GM23338 (cell line): ENCODE data around the gene ARL5A. TPM values are rescaled to one million over a fixed set of nuclear protein-coding genes. Genes with fewer than 3 reads are reported as not detected.
A peak's percentile ranks its signal among the peaks of the same experiment; 100 is the strongest.
"Not testable (repeated sequence)": the region's sequence is repeated elsewhere in the genome, so short reads cannot be mapped to it uniquely, and the experiment has no call there.

Experiments
- ATAC-seq: fragments of 200-7000 bp; cut with Tn5 transposase; 3 replicates; pipeline ENCODE4 v1.9.1; 2020
- DNase-seq: peaks from one replicate; pipeline ENCODE4 v3.0.0-alpha.2; 2015; ENCODE audit warnings: low spot score
- H2AFZ ChIP-seq: fragments of 200-600 bp; sonication (generic); 2 replicates; pipeline ENCODE4 v1.8.0; 2016; ENCODE audit warnings: antibody characterized with exemption, mild to moderate bottlenecking, moderate library complexity
- H3F3A ChIP-seq: fragments of 200-600 bp; sonication (generic); replicated peaks from 2 replicates; pipeline ENCODE4 v1.8.0; 2017; ENCODE audit warnings: antibody characterized with exemption, mixed run types, low read depth
- H3K27ac ChIP-seq: fragments of 200-600 bp; sonication (generic); 2 replicates; pipeline ENCODE4 v1.6.1; 2016; ENCODE audit warnings: low read depth
- H3K27me3 ChIP-seq: fragments of 200-600 bp; sonication (generic); 2 replicates; pipeline ENCODE4 v1.8.0; 2016; ENCODE audit warnings: mild to moderate bottlenecking, mixed run types, moderate library complexity; ENCODE audit not compliant: insufficient read depth
- H3K36me3 ChIP-seq: fragments of 200-600 bp; sonication (generic); 2 replicates; pipeline ENCODE4 v1.8.0; 2016; ENCODE audit warnings: mild to moderate bottlenecking; ENCODE audit not compliant: insufficient read depth
- H3K4me1 ChIP-seq: fragments of 200-600 bp; sonication (generic); 2 replicates; pipeline ENCODE4 v1.8.0; 2016; ENCODE audit warnings: mild to moderate bottlenecking, moderate library complexity; ENCODE audit not compliant: insufficient read depth
- H3K4me2 ChIP-seq: fragments of 200-600 bp; sonication (generic); 2 replicates; pipeline ENCODE4 v1.7.1; 2017; ENCODE audit warnings: mixed run types
- H3K4me3 ChIP-seq: fragments of 200-600 bp; sonication (generic); 2 replicates; pipeline ENCODE4 v1.6.1; 2016; ENCODE audit warnings: mixed run types
- H3K79me2 ChIP-seq: fragments of 200-600 bp; sonication (generic); replicated peaks from 2 replicates; pipeline ENCODE4 v1.8.0; 2017; ENCODE audit warnings: mild to moderate bottlenecking; ENCODE audit not compliant: insufficient read depth
- H3K9me2 ChIP-seq: fragments of 200-600 bp; sonication (generic); 2 replicates; pipeline ENCODE4 v1.8.0; 2017; ENCODE audit not compliant: insufficient read depth
- H4K20me1 ChIP-seq: fragments of 200-600 bp; sonication (generic); replicated peaks from 2 replicates; pipeline ENCODE4 v1.8.0; 2017; ENCODE audit warnings: mild to moderate bottlenecking; ENCODE audit not compliant: insufficient read depth
- H3K27ac Mint-ChIP-seq: 2 replicates; pipeline ENCODE4 v1.8.0; 2020; ENCODE audit warnings: inconsistent platforms, mild to moderate bottlenecking, moderate library complexity, mixed read lengths
- H3K27me3 Mint-ChIP-seq: 3 replicates; pipeline ENCODE4 v1.8.0; 2022; ENCODE audit warnings: low read depth, mild to moderate bottlenecking, moderate library complexity, mixed read lengths, inconsistent platforms; ENCODE audit not compliant: insufficient read depth, poor library complexity
- H3K36me3 Mint-ChIP-seq: 3 replicates; pipeline ENCODE4 v1.8.0; 2021; ENCODE audit warnings: low read depth, mild to moderate bottlenecking, inconsistent platforms, moderate library complexity, mixed read lengths
- H3K4me1 Mint-ChIP-seq: 3 replicates; pipeline ENCODE4 v1.8.0; 2020; ENCODE audit warnings: mild to moderate bottlenecking, inconsistent platforms, mixed read lengths
- H3K4me3 Mint-ChIP-seq: 3 replicates; pipeline ENCODE4 v1.8.0; 2021; ENCODE audit warnings: moderate library complexity, mild to moderate bottlenecking, inconsistent platforms, mixed read lengths
- H3K9me3 Mint-ChIP-seq: 3 replicates; pipeline ENCODE4 v1.8.0; 2020; ENCODE audit warnings: moderate library complexity, mild to moderate bottlenecking, inconsistent platforms, mixed read lengths
- CREB1 ChIP-seq: fragments of 250-450 bp; sonication (Bioruptor Pico); IDR thresholded peaks from 2 replicates; pipeline ENCODE4 v1.5.0; 2020; ENCODE audit warnings: low read depth, mild to moderate bottlenecking, moderate library complexity
- EZH2 ChIP-seq: fragments of 200-600 bp; sonication (generic); IDR thresholded peaks from one replicate; pipeline ENCODE4 v1.8.0; 2017; ENCODE audit warnings: antibody characterized with exemption, mild to moderate bottlenecking, low read depth; ENCODE audit not compliant: unreplicated experiment
- EZH2phosphoT487 ChIP-seq: fragments of 200-600 bp; sonication (generic); IDR thresholded peaks from one replicate; pipeline ENCODE4 v1.8.1; 2018; ENCODE audit warnings: antibody characterized with exemption; ENCODE audit not compliant: unreplicated experiment
- NANOG ChIP-seq: IDR thresholded peaks from 2 replicates; pipeline ENCODE4 v1.6.1; 2016; ENCODE audit warnings: antibody characterized with exemption, borderline replicate concordance
- POLR2AphosphoS5 ChIP-seq: IDR thresholded peaks from 2 replicates; pipeline ENCODE4 v1.6.1; 2016; ENCODE audit warnings: antibody characterized with exemption, low read depth
- STAT1 ChIP-seq: IDR thresholded peaks from one replicate; pipeline ENCODE4 v1.6.1; 2016; ENCODE audit warnings: antibody characterized with exemption; ENCODE audit not compliant: unreplicated experiment
- long read RNA-seq: library from polyadenylated mRNA; unstranded; transcript quantifications from one replicate; pipeline ENCODE4 v2.0.0, GENCODE V29; 2020; ENCODE audit not compliant: unreplicated experiment
- polyA plus RNA-seq: library from polyadenylated mRNA; unstranded; fragments of >200 nt; fragmentation: Nextera tagmentation; extraction: Ambion mirVana; gene quantifications from 2 replicates; pipeline ENCODE4 v1.2.1, GENCODE V29; 2016
- total RNA-seq: library from RNA; depleted of rRNA; stranded (reverse); fragments of >200 nt; shearing (Covaris generic); gene quantifications from 2 replicates; pipeline ENCODE4 v1.2.3, GENCODE V29; 2014; rRNA removed
- TF ChIP-seq, protein P1 (sequence below): IDR thresholded peaks from one replicate; pipeline ENCODE4 v1.6.1; 2018; ENCODE audit warnings: antibody characterized with exemption; ENCODE audit not compliant: unreplicated experiment
- TF ChIP-seq, protein P2 (sequence below): fragments of 250-450 bp; sonication (Bioruptor Pico); IDR thresholded peaks from 2 replicates; pipeline ENCODE4 v1.5.0; 2020; ENCODE audit warnings: mild to moderate bottlenecking, moderate library complexity

ARL5A gene
- total RNA-seq (90.1 and 104 TPM in 2 replicates), polyA plus RNA-seq (26.8 TPM in 2 replicates)
- long read RNA-seq, full-length matches to known transcripts, result 98 of 110 reads
- long read RNA-seq, partial matches to known transcripts, result 1 of 110 reads
- long read RNA-seq, other reads (novel, unspliced or antisense), result 11 of 110 reads

- Mint-ChIP-seq H3K4me1 (peaks cover 50% of the 10 kb centered on the region), H3K9me3 (no peaks in the 10 kb centered on the region), H3K4me3 (peak within 1 kb of the TSS; percentile 78), H3K27me3 (peaks cover 2% of the 10 kb centered on the region), H3K27ac (peak within 1 kb of the TSS; percentile 95), H3K36me3 (no peaks in the 10 kb centered on the region)
- peak; percentile 95 for DNase-seq
- no peaks in the 10 kb centered on the region for H3F3A ChIP-seq
- H3K4me1 ChIP-seq, result peaks cover 42% of the 10 kb centered on the region
- TF ChIP-seq EZH2 (no peak), STAT1 (no peak), CREB1 (CRISPR knock-in tag) (0 out of 2 replicates have a peak, but pooled peaks have one; percentile 7), EZH2phosphoT487 (no peak), NANOG (no peak), POLR2AphosphoS5 (peak; percentile 97)
- TF ChIP-seq, protein P1, sequence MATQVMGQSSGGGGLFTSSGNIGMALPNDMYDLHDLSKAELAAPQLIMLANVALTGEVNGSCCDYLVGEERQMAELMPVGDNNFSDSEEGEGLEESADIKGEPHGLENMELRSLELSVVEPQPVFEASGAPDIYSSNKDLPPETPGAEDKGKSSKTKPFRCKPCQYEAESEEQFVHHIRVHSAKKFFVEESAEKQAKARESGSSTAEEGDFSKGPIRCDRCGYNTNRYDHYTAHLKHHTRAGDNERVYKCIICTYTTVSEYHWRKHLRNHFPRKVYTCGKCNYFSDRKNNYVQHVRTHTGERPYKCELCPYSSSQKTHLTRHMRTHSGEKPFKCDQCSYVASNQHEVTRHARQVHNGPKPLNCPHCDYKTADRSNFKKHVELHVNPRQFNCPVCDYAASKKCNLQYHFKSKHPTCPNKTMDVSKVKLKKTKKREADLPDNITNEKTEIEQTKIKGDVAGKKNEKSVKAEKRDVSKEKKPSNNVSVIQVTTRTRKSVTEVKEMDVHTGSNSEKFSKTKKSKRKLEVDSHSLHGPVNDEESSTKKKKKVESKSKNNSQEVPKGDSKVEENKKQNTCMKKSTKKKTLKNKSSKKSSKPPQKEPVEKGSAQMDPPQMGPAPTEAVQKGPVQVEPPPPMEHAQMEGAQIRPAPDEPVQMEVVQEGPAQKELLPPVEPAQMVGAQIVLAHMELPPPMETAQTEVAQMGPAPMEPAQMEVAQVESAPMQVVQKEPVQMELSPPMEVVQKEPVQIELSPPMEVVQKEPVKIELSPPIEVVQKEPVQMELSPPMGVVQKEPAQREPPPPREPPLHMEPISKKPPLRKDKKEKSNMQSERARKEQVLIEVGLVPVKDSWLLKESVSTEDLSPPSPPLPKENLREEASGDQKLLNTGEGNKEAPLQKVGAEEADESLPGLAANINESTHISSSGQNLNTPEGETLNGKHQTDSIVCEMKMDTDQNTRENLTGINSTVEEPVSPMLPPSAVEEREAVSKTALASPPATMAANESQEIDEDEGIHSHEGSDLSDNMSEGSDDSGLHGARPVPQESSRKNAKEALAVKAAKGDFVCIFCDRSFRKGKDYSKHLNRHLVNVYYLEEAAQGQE, result no peak
- TF ChIP-seq, protein P2, sequence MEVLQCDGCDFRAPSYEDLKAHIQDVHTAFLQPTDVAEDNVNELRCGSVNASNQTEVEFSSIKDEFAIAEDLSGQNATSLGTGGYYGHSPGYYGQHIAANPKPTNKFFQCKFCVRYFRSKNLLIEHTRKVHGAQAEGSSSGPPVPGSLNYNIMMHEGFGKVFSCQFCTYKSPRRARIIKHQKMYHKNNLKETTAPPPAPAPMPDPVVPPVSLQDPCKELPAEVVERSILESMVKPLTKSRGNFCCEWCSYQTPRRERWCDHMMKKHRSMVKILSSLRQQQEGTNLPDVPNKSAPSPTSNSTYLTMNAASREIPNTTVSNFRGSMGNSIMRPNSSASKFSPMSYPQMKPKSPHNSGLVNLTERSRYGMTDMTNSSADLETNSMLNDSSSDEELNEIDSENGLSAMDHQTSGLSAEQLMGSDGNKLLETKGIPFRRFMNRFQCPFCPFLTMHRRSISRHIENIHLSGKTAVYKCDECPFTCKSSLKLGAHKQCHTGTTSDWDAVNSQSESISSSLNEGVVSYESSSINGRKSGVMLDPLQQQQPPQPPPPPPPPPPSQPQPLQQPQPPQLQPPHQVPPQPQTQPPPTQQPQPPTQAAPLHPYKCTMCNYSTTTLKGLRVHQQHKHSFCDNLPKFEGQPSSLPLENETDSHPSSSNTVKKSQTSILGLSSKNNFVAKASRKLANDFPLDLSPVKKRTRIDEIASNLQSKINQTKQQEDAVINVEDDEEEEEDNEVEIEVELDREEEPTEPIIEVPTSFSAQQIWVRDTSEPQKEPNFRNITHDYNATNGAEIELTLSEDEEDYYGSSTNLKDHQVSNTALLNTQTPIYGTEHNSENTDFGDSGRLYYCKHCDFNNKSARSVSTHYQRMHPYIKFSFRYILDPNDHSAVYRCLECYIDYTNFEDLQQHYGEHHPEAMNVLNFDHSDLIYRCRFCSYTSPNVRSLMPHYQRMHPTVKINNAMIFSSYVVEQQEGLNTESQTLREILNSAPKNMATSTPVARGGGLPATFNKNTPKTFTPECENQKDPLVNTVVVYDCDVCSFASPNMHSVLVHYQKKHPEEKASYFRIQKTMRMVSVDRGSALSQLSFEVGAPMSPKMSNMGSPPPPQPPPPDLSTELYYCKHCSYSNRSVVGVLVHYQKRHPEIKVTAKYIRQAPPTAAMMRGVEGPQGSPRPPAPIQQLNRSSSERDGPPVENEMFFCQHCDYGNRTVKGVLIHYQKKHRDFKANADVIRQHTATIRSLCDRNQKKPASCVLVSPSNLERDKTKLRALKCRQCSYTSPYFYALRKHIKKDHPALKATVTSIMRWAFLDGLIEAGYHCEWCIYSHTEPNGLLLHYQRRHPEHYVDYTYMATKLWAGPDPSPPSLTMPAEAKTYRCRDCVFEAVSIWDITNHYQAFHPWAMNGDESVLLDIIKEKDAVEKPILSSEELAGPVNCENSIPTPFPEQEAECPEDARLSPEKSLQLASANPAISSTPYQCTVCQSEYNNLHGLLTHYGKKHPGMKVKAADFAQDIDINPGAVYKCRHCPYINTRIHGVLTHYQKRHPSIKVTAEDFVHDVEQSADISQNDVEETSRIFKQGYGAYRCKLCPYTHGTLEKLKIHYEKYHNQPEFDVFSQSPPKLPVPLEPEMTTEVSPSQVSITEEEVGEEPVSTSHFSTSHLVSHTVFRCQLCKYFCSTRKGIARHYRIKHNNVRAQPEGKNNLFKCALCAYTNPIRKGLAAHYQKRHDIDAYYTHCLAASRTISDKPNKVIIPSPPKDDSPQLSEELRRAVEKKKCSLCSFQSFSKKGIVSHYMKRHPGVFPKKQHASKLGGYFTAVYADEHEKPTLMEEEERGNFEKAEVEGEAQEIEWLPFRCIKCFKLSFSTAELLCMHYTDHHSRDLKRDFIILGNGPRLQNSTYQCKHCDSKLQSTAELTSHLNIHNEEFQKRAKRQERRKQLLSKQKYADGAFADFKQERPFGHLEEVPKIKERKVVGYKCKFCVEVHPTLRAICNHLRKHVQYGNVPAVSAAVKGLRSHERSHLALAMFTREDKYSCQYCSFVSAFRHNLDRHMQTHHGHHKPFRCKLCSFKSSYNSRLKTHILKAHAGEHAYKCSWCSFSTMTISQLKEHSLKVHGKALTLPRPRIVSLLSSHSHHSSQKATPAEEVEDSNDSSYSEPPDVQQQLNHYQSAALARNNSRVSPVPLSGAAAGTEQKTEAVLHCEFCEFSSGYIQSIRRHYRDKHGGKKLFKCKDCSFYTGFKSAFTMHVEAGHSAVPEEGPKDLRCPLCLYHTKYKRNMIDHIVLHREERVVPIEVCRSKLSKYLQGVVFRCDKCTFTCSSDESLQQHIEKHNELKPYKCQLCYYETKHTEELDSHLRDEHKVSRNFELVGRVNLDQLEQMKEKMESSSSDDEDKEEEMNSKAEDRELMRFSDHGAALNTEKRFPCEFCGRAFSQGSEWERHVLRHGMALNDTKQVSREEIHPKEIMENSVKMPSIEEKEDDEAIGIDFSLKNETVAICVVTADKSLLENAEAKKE, result 0 out of 2 replicates have a peak, but pooled peaks have one; percentile 3
- peak within 1 kb of the TSS; percentile 99 for H2AFZ ChIP-seq
- peaks cover 26% of the 10 kb centered on the region; the same call in 1 of the 2 replicates for H4K20me1 ChIP-seq
- H3K9me2 ChIP-seq, result no peaks in the 10 kb centered on the region
- peaks cover 47% of the 10 kb centered on the region for H3K79me2 ChIP-seq
- H3K27me3 ChIP-seq, result no peaks in the 10 kb centered on the region
- H3K36me3 ChIP-seq, result no peaks in the 10 kb centered on the region
- H3K4me2 ChIP-seq, result peak within 1 kb of the TSS; percentile 89
- H3K27ac ChIP-seq, result 0 out of 2 replicates have a peak within 1 kb of the TSS, but pooled peaks have one; percentile 50
- ATAC-seq, result peak; percentile 92
- peak within 1 kb of the TSS; percentile 86 for H3K4me3 ChIP-seq
These were observed at the start of gene ARL5A for GRCh38 chr2:151828143-151828889. Gene ARL5A (minus strand): TSS chr2:151828421. CDS start chr2:151828176, 245 bp downstream.

- H3K79me2 ChIP-seq, H3K9me3 Mint-ChIP-seq, H3K9me2 ChIP-seq, DNase-seq, H2AFZ ChIP-seq, H3K4me1 Mint-ChIP-seq, ATAC-seq, H3K4me3 ChIP-seq, H3K27me3 ChIP-seq, H3F3A ChIP-seq, H3K27me3 Mint-ChIP-seq, H3K36me3 ChIP-seq, H3K27ac ChIP-seq, H4K20me1 ChIP-seq, H3K27ac Mint-ChIP-seq, H3K4me1 ChIP-seq, H3K4me2 ChIP-seq, H3K4me3 Mint-ChIP-seq: not testable (repeated sequence)
- peaks cover 12% of the 10 kb centered on the region for H3K36me3 Mint-ChIP-seq
These were observed 47.4 kb upstream of the ARL5A start for GRCh38 chr2:151875631-151876030.
